ENCODE results near the gene FOXJ2.

Gene FOXJ2

DNA sequence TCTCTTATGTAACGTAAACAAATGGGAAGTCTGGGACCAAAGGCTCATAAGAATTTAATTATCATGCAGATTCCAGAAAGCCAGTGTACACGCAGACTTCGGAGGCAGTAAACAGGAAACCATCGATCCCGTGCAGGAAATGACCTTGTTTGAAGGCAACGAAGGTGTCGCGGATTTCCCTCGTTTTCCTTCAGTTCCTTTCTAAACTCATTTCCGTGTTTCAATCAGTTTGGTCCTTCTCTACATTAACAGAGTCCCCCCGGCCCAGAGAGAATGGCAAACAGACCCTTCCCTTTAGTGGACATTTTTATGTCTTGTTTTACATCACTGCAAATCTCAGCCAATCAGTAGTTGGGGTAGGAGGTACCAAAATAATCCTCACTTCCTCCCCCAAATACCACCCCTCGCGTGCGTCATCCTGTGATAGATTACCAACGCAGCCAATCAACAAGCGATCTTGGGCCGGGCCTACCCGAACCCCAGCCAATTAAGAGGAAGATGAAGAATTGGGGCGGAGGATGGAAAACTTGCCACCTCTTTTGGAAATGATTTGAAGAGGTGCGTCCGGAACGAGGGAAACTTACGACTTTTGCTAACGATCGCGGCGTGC, 6.1 kb upstream of the FOXJ2 start:
- Histone ChIP-seq H3K27ac (replicated peaks) (peak overlapping the region; percentile 92), H3K27me3 (ENCODE audit: insufficient read depth, poor library complexity, severe bottlenecking) (no peaks in the 10 kb centered on the region), H3K4me3 (replicated peaks; ENCODE audit: insufficient read depth, low read length) (peak overlapping the region; percentile 51)
- TF ChIP-seq POLR2AphosphoS5 (IDR thresholded peaks at IDR 0.05; ENCODE audit: low read depth): peak; percentile 60; the same call in 1 of the 2 replicates
- TF ChIP-seq GABPA (IDR thresholded peaks at IDR 0.05; ENCODE audit: low read depth): 0 out of 2 replicates have a peak, but pooled peaks have one; percentile 50
- TF ChIP-seq, protein P1, sequence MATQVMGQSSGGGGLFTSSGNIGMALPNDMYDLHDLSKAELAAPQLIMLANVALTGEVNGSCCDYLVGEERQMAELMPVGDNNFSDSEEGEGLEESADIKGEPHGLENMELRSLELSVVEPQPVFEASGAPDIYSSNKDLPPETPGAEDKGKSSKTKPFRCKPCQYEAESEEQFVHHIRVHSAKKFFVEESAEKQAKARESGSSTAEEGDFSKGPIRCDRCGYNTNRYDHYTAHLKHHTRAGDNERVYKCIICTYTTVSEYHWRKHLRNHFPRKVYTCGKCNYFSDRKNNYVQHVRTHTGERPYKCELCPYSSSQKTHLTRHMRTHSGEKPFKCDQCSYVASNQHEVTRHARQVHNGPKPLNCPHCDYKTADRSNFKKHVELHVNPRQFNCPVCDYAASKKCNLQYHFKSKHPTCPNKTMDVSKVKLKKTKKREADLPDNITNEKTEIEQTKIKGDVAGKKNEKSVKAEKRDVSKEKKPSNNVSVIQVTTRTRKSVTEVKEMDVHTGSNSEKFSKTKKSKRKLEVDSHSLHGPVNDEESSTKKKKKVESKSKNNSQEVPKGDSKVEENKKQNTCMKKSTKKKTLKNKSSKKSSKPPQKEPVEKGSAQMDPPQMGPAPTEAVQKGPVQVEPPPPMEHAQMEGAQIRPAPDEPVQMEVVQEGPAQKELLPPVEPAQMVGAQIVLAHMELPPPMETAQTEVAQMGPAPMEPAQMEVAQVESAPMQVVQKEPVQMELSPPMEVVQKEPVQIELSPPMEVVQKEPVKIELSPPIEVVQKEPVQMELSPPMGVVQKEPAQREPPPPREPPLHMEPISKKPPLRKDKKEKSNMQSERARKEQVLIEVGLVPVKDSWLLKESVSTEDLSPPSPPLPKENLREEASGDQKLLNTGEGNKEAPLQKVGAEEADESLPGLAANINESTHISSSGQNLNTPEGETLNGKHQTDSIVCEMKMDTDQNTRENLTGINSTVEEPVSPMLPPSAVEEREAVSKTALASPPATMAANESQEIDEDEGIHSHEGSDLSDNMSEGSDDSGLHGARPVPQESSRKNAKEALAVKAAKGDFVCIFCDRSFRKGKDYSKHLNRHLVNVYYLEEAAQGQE (IDR thresholded peaks at IDR 0.05; ENCODE audit: insufficient replicate concordance, low read depth): no peak
- TF ChIP-seq, protein P2, sequence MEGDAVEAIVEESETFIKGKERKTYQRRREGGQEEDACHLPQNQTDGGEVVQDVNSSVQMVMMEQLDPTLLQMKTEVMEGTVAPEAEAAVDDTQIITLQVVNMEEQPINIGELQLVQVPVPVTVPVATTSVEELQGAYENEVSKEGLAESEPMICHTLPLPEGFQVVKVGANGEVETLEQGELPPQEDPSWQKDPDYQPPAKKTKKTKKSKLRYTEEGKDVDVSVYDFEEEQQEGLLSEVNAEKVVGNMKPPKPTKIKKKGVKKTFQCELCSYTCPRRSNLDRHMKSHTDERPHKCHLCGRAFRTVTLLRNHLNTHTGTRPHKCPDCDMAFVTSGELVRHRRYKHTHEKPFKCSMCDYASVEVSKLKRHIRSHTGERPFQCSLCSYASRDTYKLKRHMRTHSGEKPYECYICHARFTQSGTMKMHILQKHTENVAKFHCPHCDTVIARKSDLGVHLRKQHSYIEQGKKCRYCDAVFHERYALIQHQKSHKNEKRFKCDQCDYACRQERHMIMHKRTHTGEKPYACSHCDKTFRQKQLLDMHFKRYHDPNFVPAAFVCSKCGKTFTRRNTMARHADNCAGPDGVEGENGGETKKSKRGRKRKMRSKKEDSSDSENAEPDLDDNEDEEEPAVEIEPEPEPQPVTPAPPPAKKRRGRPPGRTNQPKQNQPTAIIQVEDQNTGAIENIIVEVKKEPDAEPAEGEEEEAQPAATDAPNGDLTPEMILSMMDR (IDR thresholded peaks at IDR 0.05; ENCODE audit: insufficient read depth, low read length): no peak
- peak; percentile 92 for TF ChIP-seq SPI1 (IDR thresholded peaks at IDR 0.05; ENCODE audit: borderline replicate concordance, low read depth)
- peak; percentile 93 to 99 for DNase-seq (ENCODE audit: low read depth in 1 of 2, low spot score in 1 of 2)

DNA sequence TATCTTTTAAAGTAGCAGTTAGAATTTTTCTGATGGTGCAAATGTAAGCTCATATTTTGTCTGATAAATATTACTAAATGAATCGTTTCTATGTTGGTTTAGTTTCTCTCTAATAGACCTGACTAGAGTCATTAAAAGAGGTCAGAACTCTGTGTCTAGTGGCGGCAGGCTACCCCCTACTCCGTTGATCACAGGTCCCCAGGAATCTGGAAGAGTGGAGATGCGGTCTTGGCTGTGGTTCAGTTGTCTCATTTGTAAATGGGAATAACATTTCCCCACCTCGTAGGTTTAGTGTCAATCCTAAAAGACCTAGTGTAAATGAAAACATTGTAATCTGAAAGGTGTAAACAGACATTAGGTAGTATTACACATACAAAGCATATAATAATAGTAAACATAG, 4.7 kb upstream of the FOXJ2 start:
- H3K4me3 ChIP-seq (replicated peaks; ENCODE audit: insufficient read depth, low read length): no peak overlapping the region
- TF ChIP-seq POLR2AphosphoS5 (IDR thresholded peaks at IDR 0.05; ENCODE audit: low read depth): no peak
- TF ChIP-seq, protein P1 (IDR thresholded peaks at IDR 0.05; ENCODE audit: insufficient replicate concordance, low read depth): no peak
- no peak for TF ChIP-seq SPI1 (IDR thresholded peaks at IDR 0.05; ENCODE audit: borderline replicate concordance, low read depth)
- no peak for TF ChIP-seq GABPA (IDR thresholded peaks at IDR 0.05; ENCODE audit: low read depth)
- TF ChIP-seq, protein P2 (IDR thresholded peaks at IDR 0.05; ENCODE audit: insufficient read depth, low read length): no peak
- DNase-seq (ENCODE audit: low read depth in 1 of 2, low spot score in 1 of 2): no peak
- no peak overlapping the region for H3K27ac ChIP-seq (replicated peaks)
- no peaks in the 10 kb centered on the region for H3K27me3 ChIP-seq (ENCODE audit: insufficient read depth, poor library complexity, severe bottlenecking)

DNA sequence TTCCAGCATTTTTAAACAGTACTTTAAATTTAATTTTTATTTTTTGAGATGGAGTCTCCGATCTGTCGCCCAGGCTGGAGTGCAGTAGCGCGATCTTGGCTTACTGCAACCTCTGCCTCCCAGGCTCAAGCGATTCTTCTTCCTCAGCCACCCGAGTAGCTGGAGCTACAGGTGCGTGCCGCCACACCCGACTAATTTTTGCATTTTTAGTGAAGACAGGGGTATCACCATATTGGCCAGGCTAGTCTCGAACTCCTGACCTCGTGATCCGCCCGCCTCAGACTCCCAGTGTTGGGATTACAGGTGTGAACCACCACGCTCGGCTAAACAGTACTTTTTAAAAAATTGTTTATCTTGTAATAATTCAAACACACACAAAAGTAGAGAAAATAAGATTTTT, 4.2 kb upstream of the FOXJ2 start:
- no peak overlapping the region for H3K27ac ChIP-seq (replicated peaks)
- TF ChIP-seq, protein P1 (IDR thresholded peaks at IDR 0.05; ENCODE audit: insufficient replicate concordance, low read depth): no peak
- TF ChIP-seq SPI1 (IDR thresholded peaks at IDR 0.05; ENCODE audit: borderline replicate concordance, low read depth): no peak
- TF ChIP-seq, protein P2 (IDR thresholded peaks at IDR 0.05; ENCODE audit: insufficient read depth, low read length): no peak
- TF ChIP-seq GABPA (IDR thresholded peaks at IDR 0.05; ENCODE audit: low read depth): no peak
- no peak for TF ChIP-seq POLR2AphosphoS5 (IDR thresholded peaks at IDR 0.05; ENCODE audit: low read depth)
- H3K4me3 ChIP-seq (replicated peaks; ENCODE audit: insufficient read depth, low read length): no peak overlapping the region
- no peak for DNase-seq (ENCODE audit: low read depth in 1 of 2, low spot score in 1 of 2)
- no peaks in the 10 kb centered on the region for H3K27me3 ChIP-seq (ENCODE audit: insufficient read depth, poor library complexity, severe bottlenecking)
